ENCODE measurements around the gene FAM53A.

Gene FAM53A

DNA sequence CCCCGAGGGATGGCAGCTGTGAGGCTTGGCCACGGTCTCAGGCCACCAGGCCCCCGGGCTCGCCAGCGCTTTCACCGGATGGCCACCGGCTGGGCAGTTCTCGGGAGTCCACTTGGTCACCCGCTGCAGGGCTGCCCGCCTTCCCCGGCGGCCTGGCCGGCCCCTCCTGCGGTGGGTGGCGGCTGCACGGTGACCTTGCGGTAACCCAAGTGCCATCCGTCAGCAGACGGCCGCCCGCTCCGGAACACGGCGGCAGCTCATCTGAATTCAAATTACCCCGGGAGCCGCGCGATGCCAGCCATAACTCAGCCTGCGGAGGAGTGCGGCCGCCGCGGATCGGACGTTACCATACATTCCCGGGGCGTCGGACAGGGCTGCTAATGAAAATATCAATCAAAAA lies 60.7 kb downstream of the FAM53A start:
- Histone ChIP-seq H3K27ac (ENCODE audit: low read length, poor library complexity, severe bottlenecking) (no peak overlapping the region), H4K8ac (ENCODE audit: low read length) (no peak overlapping the region), H3K23ac (ENCODE audit: low read length in 2 of 2) (no peak overlapping the region), H2AK5ac (ENCODE audit: low read length, severe bottlenecking) (no peak overlapping the region), H2BK15ac (ENCODE audit: low read depth, poor library complexity, severe bottlenecking) (no peak overlapping the region), H3K27me3 (ENCODE audit: control insufficient read depth in 1 of 2, insufficient read depth in 1 of 2, low read length in 2 of 2) (peaks cover 0 to 2% of the 10 kb centered on the region in 2 experiments), H3K9me3 (ENCODE audit: control insufficient read depth, low read length) (no peaks in the 10 kb centered on the region), H2BK5ac (ENCODE audit: low read depth, low read length, poor library complexity, severe bottlenecking) (no peak overlapping the region), H3K4me3 (ENCODE audit: insufficient read depth in 1 of 2, low read depth in 1 of 2, low read length in 2 of 2) (no peak overlapping the region), H3K14ac (ENCODE audit: low read length in 2 of 2) (no peak overlapping the region), H3K9ac (ENCODE audit: low read length) (no peak overlapping the region), H2AFZ (ENCODE audit: low read depth, low read length) (no peak overlapping the region), H3K79me1 (replicated peaks; ENCODE audit: low read length, poor library complexity, severe bottlenecking) (no peaks in the 10 kb centered on the region), H2BK12ac (ENCODE audit: low read length in 2 of 2) (no peak overlapping the region), H2BK120ac (ENCODE audit: low read depth, low read length) (no peak overlapping the region), H3K36me3 (ENCODE audit: control insufficient read depth in 1 of 2, insufficient read depth in 2 of 2, low read depth in 1 of 2, low read length in 2 of 2) (no peaks in the 10 kb centered on the region), H3K4me2 (ENCODE audit: low read length, poor library complexity, severe bottlenecking) (no peak overlapping the region), H3K4ac (ENCODE audit: low read depth in 1 of 2, low read length in 2 of 2) (no peak overlapping the region), H3K18ac (ENCODE audit: low read depth in 1 of 2, low read length in 2 of 2) (no peak overlapping the region), H3K4me1 (ENCODE audit: control insufficient read depth, insufficient read depth, low read depth, low read length) (no peaks in the 10 kb centered on the region), H4K91ac (ENCODE audit: low read length) (no peak overlapping the region)
- WGBS, result 95% methylated on average over 35 of the region's 38 CpGs
- no peak for DNase-seq

DNA sequence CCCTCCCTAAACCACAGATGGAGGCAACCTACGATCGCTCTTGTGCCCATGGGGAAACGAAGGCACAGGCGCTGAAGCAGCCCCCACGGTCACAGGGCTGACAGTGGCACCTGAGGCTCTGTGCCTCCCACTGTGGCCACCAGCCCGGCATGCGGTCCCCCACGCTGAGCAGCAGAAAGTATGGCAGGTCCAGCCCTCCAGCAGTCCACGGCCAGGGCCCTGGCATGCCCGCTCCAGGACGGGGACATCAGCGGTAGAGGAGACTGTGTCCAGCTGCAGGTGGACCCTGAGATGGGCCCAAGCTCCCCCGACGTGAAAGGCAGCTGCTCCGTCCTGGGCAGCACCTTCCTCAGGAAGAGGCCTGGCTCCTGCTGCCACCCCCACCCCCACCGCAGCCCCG lies 61.2 kb downstream of the FAM53A start:
- Histone ChIP-seq H2BK15ac (ENCODE audit: low read depth, poor library complexity, severe bottlenecking) (no peak overlapping the region), H3K4me2 (ENCODE audit: low read length, poor library complexity, severe bottlenecking) (no peak overlapping the region), H3K4me1 (ENCODE audit: control insufficient read depth, insufficient read depth, low read depth, low read length) (no peaks in the 10 kb centered on the region), H3K9ac (ENCODE audit: low read length) (no peak overlapping the region), H2BK12ac (ENCODE audit: low read length in 2 of 2) (no peak overlapping the region), H4K8ac (ENCODE audit: low read length) (no peak overlapping the region), H4K91ac (ENCODE audit: low read length) (no peak overlapping the region), H3K14ac (ENCODE audit: low read length in 2 of 2) (no peak overlapping the region), H2BK5ac (ENCODE audit: low read depth, low read length, poor library complexity, severe bottlenecking) (no peak overlapping the region), H3K36me3 (ENCODE audit: control insufficient read depth in 1 of 2, insufficient read depth in 2 of 2, low read depth in 1 of 2, low read length in 2 of 2) (no peaks in the 10 kb centered on the region), H2BK120ac (ENCODE audit: low read depth, low read length) (no peak overlapping the region), H3K27ac (ENCODE audit: low read length, poor library complexity, severe bottlenecking) (no peak overlapping the region), H2AFZ (ENCODE audit: low read depth, low read length) (no peak overlapping the region), H3K79me1 (replicated peaks; ENCODE audit: low read length, poor library complexity, severe bottlenecking) (no peaks in the 10 kb centered on the region), H3K18ac (ENCODE audit: low read depth in 1 of 2, low read length in 2 of 2) (no peak overlapping the region), H2AK5ac (ENCODE audit: low read length, severe bottlenecking) (no peak overlapping the region), H3K27me3 (ENCODE audit: control insufficient read depth in 1 of 2, insufficient read depth in 1 of 2, low read length in 2 of 2) (peaks cover 0 to 2% of the 10 kb centered on the region in 2 experiments), H3K23ac (ENCODE audit: low read length in 2 of 2) (no peak overlapping the region), H3K4ac (ENCODE audit: low read depth in 1 of 2, low read length in 2 of 2) (no peak overlapping the region), H3K4me3 (ENCODE audit: insufficient read depth in 1 of 2, low read depth in 1 of 2, low read length in 2 of 2) (peak overlapping the region in 1 of 2 experiments; percentile 11), H3K9me3 (ENCODE audit: control insufficient read depth, low read length) (peaks cover under 1% of the 10 kb centered on the region)
- WGBS, result 83% methylated on average over 17 of the region's 17 CpGs
- no peak for DNase-seq

DNA sequence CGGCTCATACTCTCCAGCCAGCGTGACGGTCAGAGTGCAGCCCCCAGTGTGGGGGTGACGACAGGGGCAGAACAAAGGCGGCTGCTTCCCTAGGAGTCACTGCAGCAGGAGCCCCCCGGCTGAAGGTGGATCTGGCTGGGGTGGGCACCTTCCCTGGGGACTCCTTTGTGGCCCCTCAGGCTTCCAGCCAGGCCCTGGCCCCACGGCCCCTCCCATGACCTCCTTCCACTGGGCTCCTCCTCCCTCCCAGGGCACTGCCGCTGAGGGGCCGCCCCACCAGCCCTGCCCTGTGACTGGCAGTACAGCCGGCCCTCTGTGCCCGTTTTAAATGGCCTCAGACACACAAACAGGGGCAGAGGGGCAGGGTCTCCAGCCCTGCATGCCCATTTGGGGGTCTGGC lies 61.9 kb downstream of the FAM53A start:
- Histone ChIP-seq H3K9me3 (ENCODE audit: control insufficient read depth, low read length) (peaks cover 4% of the 10 kb centered on the region), H4K8ac (ENCODE audit: low read length) (no peak overlapping the region)
- 80% methylated on average over 11 of the region's 11 CpGs for WGBS

DNA sequence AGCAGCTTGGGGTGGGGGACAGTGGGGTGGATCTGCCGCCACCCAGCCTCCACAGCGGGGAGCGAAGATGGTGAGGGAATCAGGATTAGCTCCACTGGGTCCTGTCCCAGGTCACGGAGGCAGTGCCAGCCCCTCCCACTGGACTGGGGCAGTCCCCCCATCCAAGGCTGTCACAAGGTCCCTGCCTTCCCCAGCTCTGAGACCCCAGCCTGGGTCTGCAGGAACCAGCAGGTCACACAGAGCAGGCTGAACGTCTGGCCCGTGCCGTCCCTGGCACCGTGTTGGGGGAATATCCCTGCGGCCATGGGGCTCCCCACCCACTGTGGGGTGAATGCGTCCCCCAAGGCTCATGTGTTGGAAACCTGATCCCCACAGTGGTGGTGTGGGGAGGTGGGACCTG lies 62.6 kb downstream of the FAM53A start:
- H2AFZ ChIP-seq (ENCODE audit: low read depth, low read length), result no peak overlapping the region
- H3K14ac ChIP-seq (ENCODE audit: low read length in 2 of 2), result no peak overlapping the region
- H4K8ac ChIP-seq (ENCODE audit: low read length), result no peak overlapping the region
- H2BK15ac ChIP-seq (ENCODE audit: low read depth, poor library complexity, severe bottlenecking), result no peak overlapping the region
- no peaks in the 10 kb centered on the region for H3K79me1 ChIP-seq (replicated peaks; ENCODE audit: low read length, poor library complexity, severe bottlenecking)
- no peaks in the 10 kb centered on the region for H3K36me3 ChIP-seq (ENCODE audit: control insufficient read depth in 1 of 2, insufficient read depth in 2 of 2, low read depth in 1 of 2, low read length in 2 of 2)
- no peak overlapping the region for H3K23ac ChIP-seq (ENCODE audit: low read length in 2 of 2)
- H3K27ac ChIP-seq (ENCODE audit: low read length, poor library complexity, severe bottlenecking), result no peak overlapping the region
- H3K9me3 ChIP-seq (ENCODE audit: control insufficient read depth, low read length), result peaks cover 4% of the 10 kb centered on the region
- H3K27me3 ChIP-seq (ENCODE audit: control insufficient read depth in 1 of 2, insufficient read depth in 1 of 2, low read length in 2 of 2), result peaks cover 3 to 11% of the 10 kb centered on the region in 2 experiments
- no peak overlapping the region for H3K4ac ChIP-seq (ENCODE audit: low read depth in 1 of 2, low read length in 2 of 2)
- H3K9ac ChIP-seq (ENCODE audit: low read length), result no peak overlapping the region
- H2BK5ac ChIP-seq (ENCODE audit: low read depth, low read length, poor library complexity, severe bottlenecking), result no peak overlapping the region
- no peak overlapping the region for H3K18ac ChIP-seq (ENCODE audit: low read depth in 1 of 2, low read length in 2 of 2)
- H2BK12ac ChIP-seq (ENCODE audit: low read length in 2 of 2), result no peak overlapping the region
- 91% methylated on average over 10 of the region's 10 CpGs for WGBS
- H2BK120ac ChIP-seq (ENCODE audit: low read depth, low read length), result no peak overlapping the region
- no peak overlapping the region for H3K4me2 ChIP-seq (ENCODE audit: low read length, poor library complexity, severe bottlenecking)
- H4K91ac ChIP-seq (ENCODE audit: low read length), result no peak overlapping the region
- no peaks in the 10 kb centered on the region for H3K4me1 ChIP-seq (ENCODE audit: control insufficient read depth, insufficient read depth, low read depth, low read length)
- H2AK5ac ChIP-seq (ENCODE audit: low read length, severe bottlenecking), result no peak overlapping the region
- no peak for DNase-seq
- peak overlapping the region in 1 of 2 experiments; percentile 7 for H3K4me3 ChIP-seq (ENCODE audit: insufficient read depth in 1 of 2, low read depth in 1 of 2, low read length in 2 of 2)

More for the DNA sequence above, 61.9 kb downstream of the FAM53A start:
- H3K79me1 ChIP-seq (replicated peaks; ENCODE audit: low read length, poor library complexity, severe bottlenecking), result no peaks in the 10 kb centered on the region
- no peak overlapping the region for H3K4me3 ChIP-seq (ENCODE audit: insufficient read depth in 1 of 2, low read depth in 1 of 2, low read length in 2 of 2)
- no peak overlapping the region for H3K14ac ChIP-seq (ENCODE audit: low read length in 2 of 2)
- H3K4me1 ChIP-seq (ENCODE audit: control insufficient read depth, insufficient read depth, low read depth, low read length), result no peaks in the 10 kb centered on the region
- H2AFZ ChIP-seq (ENCODE audit: low read depth, low read length), result no peak overlapping the region
- DNase-seq, result no peak
- H3K18ac ChIP-seq (ENCODE audit: low read depth in 1 of 2, low read length in 2 of 2), result no peak overlapping the region
- H3K36me3 ChIP-seq (ENCODE audit: control insufficient read depth in 1 of 2, insufficient read depth in 2 of 2, low read depth in 1 of 2, low read length in 2 of 2), result no peaks in the 10 kb centered on the region
- H3K4me2 ChIP-seq (ENCODE audit: low read length, poor library complexity, severe bottlenecking), result no peak overlapping the region
- no peak overlapping the region for H3K9ac ChIP-seq (ENCODE audit: low read length)
- H2BK15ac ChIP-seq (ENCODE audit: low read depth, poor library complexity, severe bottlenecking), result no peak overlapping the region
- peaks cover 3 to 10% of the 10 kb centered on the region in 2 experiments for H3K27me3 ChIP-seq (ENCODE audit: control insufficient read depth in 1 of 2, insufficient read depth in 1 of 2, low read length in 2 of 2)
- no peak overlapping the region for H2BK5ac ChIP-seq (ENCODE audit: low read depth, low read length, poor library complexity, severe bottlenecking)
- H4K91ac ChIP-seq (ENCODE audit: low read length), result no peak overlapping the region
- no peak overlapping the region for H3K23ac ChIP-seq (ENCODE audit: low read length in 2 of 2)
- H2BK12ac ChIP-seq (ENCODE audit: low read length in 2 of 2), result no peak overlapping the region
- no peak overlapping the region for H3K4ac ChIP-seq (ENCODE audit: low read depth in 1 of 2, low read length in 2 of 2)
- no peak overlapping the region for H2AK5ac ChIP-seq (ENCODE audit: low read length, severe bottlenecking)
- no peak overlapping the region for H2BK120ac ChIP-seq (ENCODE audit: low read depth, low read length)
- no peak overlapping the region for H3K27ac ChIP-seq (ENCODE audit: low read length, poor library complexity, severe bottlenecking)
